Stimulated activated CD4-positive, alpha-beta T cell treated with anti-CD3 and anti-CD28 coated beads, Interleukin-15, amount 100 ng/mL, for 24 hours (primary cell): ENCODE measurements around the gene ESRRG.

Experiments
- DNase-seq: peaks from one replicate; pipeline ENCODE4 v3.0.0-alpha.2; 2020

Gene ESRRG

DNA sequence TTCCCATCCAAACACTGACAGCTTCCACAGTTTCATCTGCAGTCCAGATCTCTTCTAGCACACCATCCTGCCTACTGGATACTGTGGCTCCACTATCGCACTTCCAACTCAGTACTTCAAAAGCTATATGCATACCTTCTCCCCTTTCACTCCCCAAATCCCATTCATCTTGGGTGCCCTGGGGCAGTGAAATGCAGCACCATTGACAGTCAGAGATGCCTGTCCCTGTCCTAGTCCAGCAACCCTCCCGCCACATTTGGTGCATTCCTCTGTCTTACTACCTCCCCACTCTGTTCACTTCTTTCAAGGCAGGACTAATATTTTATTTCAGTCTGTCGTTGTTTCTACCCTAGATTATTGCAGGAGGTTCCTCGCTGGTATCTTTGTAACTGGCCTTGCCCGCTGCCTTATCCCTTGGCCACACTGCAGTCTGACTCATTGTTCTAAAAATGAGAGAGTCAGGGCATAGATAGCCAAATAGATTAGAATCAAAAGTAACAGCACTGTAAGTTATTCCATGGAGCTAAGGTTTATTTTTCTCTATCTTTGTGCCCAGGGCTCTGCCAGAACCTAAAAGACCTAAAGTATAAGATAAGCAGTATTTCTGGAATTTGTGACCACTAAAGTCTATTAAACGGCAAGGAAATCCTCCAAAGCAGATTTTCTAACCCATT, 96.7 kb downstream of the ESRRG start:
- no peak for DNase-seq

DNA sequence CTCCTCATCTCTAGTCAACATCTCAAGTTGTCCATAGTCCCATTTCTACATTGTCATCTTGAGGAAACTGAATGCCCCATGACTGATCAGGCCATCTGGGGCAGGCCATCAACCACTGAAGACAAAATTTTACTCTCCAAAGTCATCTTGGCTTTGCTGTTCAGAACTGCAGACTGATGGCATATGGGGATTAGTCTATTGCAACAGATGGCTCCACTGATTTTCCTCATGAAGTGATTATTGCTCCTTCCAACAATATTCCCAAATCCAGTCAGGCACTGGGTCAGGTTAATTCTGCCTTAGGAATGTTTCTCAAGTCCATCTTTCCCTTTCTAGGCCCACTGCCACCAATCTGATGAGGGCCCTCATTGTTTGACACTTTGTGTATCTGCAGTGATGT, 101.7 kb downstream of the ESRRG start:
- no peak for DNase-seq

- no peak for DNase-seq
Measured at GRCh38 chr1:216617081-216617875, 106.0 kb downstream of the ESRRG start.

GRCh38 chr1:216616425-216616824, 106.8 kb downstream of the ESRRG start:
- no peak for DNase-seq

- DNase-seq = no peak
Measured at GRCh38 chr1:216614011-216614934, 109.0 kb downstream of the ESRRG start.

- no peak for DNase-seq
Measured at GRCh38 chr1:216612291-216612690, 110.9 kb downstream of the ESRRG start.

GRCh38 chr1:216607067-216607697, 116.0 kb downstream of the ESRRG start:
- DNase-seq = no peak

- no peak for DNase-seq
Measured at GRCh38 chr1:216606047-216606637, 117.1 kb downstream of the ESRRG start.

- DNase-seq = no peak
Measured at GRCh38 chr1:216604771-216605170, 118.5 kb downstream of the ESRRG start.

- DNase-seq = peak; percentile 1
Measured at GRCh38 chr1:216600730-216601609, 122.3 kb downstream of the ESRRG start.

DNA sequence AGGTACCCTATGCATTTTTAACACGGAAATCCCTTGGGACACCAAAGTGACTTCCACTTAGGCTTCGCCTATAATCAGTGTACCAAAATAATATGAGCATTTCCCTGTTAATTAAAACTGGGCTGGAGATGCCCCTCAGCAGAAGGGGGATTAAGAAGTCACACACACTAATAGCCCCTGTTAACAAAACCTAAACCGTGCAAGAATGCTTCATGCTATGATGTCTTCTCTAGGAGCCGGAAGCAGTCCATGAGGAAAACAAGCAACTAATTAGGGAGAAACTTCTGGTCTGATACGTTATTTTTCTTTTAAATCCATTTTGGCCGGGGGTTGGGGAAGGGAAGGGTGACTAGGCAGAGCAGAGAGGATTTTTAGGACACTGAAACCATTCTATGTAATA, 123.4 kb downstream of the ESRRG start:
- DNase-seq = no peak

GRCh38 chr1:216598448-216598847, 124.8 kb downstream of the ESRRG start:
- no peak for DNase-seq

DNA sequence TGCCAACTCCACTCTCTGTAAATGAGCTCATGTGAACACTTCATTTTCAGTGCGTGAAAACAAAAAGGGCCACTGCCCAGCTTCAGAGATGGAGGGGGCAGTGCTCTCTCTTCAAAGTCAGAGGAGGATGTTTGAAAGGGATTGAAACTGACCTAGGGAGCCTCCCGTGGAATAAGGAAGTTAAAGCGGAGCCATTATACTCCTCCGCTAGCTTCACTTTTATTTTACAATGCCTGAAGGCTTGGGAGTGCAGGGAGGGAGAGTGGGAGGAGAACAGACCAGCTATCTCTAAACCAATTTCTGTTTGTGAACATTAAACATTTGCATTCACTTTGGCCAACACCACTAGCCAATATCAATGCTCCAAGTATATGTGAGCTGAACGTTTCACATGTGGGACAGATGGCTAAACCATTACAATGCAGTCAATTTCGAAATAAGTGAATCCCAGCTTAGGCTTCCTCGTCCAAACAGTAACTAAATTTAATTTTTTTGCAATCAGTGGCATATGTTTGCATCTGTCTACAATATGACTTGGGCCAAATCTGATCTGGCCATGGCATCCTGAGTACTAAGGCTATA, 126.9 kb downstream of the ESRRG start:
- no peak for DNase-seq

DNA sequence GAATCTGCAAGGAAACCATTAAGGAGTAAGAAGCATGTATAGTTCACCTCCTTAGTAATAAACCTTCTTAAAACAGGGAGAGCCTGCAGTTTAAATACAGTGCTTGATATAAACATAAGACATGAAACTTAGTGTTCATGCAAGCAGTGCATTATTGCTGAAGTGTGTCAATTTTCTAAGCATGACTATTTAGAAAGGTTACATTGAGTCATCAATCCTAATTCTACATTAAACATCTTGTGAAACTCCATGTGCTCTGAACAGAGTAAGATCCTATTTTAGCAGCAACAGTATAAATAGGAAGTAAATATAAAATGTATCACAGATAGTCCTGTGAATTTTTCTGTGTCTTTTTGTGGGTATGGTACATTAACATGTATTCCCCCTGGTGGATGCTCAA, 135.5 kb downstream of the ESRRG start:
- DNase-seq = no peak

DNA sequence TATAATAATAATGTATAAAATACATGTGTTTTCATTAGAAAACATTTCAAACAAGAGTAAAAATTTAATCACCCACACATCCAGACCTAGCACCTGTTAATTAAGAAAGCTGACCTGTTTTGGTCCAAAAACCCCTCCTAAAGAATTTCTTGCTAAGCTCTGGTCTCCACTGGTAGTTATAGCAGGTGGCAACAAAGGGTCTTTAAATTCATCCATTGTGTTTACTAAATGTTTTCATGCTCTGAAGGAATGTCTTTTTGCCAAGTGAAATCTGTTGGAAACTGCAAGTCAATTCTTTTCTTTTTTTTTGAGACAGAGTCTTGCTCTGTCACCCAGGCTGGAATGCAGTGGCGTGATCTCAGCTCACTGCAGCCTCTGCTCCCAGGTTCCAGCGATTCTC, 141.1 kb downstream of the ESRRG start:
- DNase-seq = no peak

GRCh38 chr1:216580538-216581057, 142.6 kb downstream of the ESRRG start:
- no peak for DNase-seq

- DNase-seq = no peak
Measured at GRCh38 chr1:216576234-216576937, 146.8 kb downstream of the ESRRG start.

DNA sequence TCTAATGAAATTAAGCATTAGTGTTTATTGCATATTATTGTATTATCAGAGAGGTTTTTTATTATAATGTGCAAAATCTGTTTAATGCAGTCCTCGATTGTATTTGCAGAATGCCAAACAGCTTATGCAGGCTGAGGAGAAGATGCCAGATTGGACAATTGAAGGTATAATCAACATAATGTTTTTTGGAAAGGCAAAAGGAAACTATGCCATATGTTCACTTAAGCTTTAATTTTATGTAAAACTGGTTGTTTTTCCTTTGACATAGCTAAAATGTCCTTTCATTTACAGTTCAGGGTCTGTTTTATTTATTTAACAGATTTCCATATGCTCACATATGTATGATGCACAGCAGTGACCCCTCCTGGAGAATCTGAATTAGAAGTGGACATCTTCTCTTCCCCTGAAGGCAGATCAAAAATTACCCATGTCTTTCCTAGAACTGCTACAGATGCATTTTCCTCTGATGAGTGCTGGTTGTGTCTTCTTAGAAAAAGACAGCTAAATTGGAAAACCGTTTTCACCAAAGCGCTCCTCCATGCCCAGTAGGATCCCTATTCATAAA, 156.5 kb downstream of the ESRRG start:
- no peak for DNase-seq

DNA sequence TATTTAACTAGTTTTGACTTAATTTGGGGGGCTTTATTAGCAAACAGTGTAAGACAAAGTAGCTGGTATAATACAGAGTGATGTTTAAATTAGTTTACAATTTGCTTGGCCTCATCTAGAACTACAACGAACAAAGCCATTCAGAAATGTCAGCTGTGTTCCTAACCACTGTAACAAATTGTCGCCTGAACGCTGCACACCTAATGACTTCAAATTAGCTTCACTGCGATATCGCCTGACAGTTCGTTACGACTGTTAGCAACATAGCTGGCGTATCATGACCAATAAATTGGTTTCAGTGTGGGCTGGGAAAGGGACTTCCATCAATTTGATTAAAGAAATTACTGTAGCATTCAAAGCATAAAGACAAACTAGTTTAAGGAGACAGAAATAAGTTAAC, 160.1 kb downstream of the ESRRG start:
- no peak for DNase-seq

- DNase-seq = no peak
Measured at GRCh38 chr1:216562383-216562782, 160.8 kb downstream of the ESRRG start.
